GM12891 (cell line): ENCODE data around the gene LRIG1.

Experiments used
- DNase-seq: peaks from one replicate; pipeline ENCODE4 v3.0.0; 2011; ENCODE audit warnings: low spot score; ENCODE audit not compliant: insufficient read length
- FAIRE-seq: peaks from 2 replicates; lab custom pipeline; 2011; peaks lifted over from hg19 to GRCh38; lab: Jason Lieb, UNC
- PAX5 ChIP-seq: IDR thresholded peaks from 2 replicates; pipeline ENCODE4 v1.6.1; 2011; ENCODE audit warnings: low read length, moderate library complexity, mild to moderate bottlenecking; ENCODE audit not compliant: insufficient read depth, severe bottlenecking
- POLR2A ChIP-seq: IDR thresholded peaks from 2 replicates; pipeline ENCODE4 v1.6.1; 2011; ENCODE audit warnings: low read depth, low read length, control low read depth
- POLR2AphosphoS5 ChIP-seq: IDR thresholded peaks from 2 replicates; pipeline ENCODE4 v1.6.1; 2011; ENCODE audit warnings: low read depth, low read length, control low read depth
- POU2F2 ChIP-seq: IDR thresholded peaks from 2 replicates; pipeline ENCODE4 v1.6.1; 2011; ENCODE audit warnings: low read depth, mild to moderate bottlenecking, control low read depth, low read length, moderate library complexity
- SPI1 ChIP-seq: IDR thresholded peaks from 2 replicates; pipeline ENCODE4 v1.6.1; 2011; ENCODE audit warnings: low read depth, low read length, control low read depth
- TAF1 ChIP-seq: IDR thresholded peaks from 2 replicates; pipeline ENCODE4 v1.6.1; 2011; ENCODE audit warnings: low read depth, low read length, control low read depth

LRIG1 gene

DNA sequence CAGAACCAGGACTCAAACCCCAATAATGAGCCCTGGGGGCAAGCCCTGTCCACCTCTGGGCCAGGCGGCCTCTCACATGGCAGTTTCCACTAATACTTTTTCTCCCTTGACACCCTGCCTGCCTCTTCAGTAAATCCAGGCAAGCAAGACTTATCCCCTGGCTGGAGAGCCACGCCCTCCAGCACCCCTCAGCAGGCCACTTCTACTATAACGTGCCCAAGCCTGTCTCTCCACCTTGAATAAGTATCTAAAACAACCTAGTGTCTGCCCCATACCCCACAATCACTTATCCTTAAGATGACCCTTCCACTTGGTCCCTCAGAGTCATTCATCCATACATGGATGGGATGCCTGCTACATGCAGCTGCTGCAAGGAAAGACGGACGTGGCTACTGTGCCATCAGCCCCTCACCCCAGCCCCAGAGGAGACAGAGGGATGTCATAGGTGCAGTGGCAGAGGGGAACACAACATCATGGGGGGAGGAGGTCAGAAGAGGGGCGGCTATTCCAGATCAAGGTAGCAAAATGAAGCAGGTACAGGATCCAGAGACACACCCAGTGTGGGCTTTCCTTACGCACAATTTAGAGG lies 63.4 kb downstream of the LRIG1 start:
- TF ChIP-seq SPI1, result no peak
- no peak for TF ChIP-seq POLR2A
- no peak for TF ChIP-seq POLR2AphosphoS5
- no peak for TF ChIP-seq PAX5
- DNase-seq (no peak), FAIRE-seq (no peak)

DNA sequence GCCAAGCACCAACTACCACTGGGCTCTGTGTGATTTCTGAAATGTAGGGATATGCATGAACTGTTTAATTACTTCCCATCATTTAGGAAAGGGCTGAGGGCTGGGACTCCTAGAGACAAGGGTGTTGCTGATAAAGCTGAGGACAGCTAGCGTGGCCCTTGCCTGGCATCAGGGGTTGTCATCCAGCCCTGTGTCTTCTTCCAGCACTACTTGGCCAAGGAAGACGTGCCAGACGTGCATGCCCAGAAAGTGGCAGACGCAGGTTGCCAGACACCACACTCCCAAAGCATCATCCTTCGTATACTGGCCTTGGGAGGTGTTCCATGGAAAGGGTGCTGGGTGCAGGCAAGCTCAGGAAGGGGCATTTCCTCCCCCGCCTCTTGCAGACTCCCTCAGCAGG lies 64.8 kb downstream of the LRIG1 start:
- no peak for FAIRE-seq
- TF ChIP-seq POLR2A (no peak), POU2F2 (no peak), SPI1 (no peak), PAX5 (no peak), POLR2AphosphoS5 (no peak), TAF1 (no peak)

DNA sequence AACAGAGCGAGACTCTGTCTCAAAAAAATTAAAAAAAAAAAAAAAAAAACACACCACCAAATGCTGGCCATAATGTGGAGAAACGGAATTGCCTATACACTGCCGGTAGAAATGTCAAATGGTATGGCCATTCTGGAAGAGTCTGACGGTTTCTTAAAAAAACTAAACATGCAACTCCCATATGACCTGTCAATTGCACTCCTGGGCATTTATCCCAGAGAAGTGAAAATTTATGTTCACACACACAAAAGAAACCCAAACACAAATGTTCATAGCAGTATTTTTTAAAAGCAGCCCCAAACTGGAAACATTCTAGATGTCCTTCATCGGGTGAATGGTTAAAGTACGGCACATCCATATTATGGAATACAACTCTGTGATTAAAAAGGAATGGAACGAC lies 66.1 kb downstream of the LRIG1 start:
- DNase-seq (no peak), FAIRE-seq (no peak)
- TF ChIP-seq POU2F2 (no peak), TAF1 (no peak), POLR2A (no peak), SPI1 (no peak)

More for the DNA sequence above, 64.8 kb downstream of the LRIG1 start:
- no peak for DNase-seq

DNA sequence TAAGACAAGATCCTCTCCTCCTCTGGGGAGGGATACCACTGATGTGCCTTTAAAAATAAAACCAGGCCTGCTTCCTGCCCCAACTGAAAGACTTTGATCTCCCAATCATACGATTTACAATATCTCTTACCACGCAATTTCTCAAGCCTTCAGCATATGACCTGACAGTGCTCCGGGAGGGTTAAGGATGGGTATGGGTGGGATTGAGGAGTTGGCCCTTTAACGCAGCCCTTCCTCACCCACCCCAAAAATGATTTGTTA lies 67.4 kb downstream of the LRIG1 start:
- no peak for DNase-seq
- no peak for FAIRE-seq
- no peak for TF ChIP-seq POLR2AphosphoS5
- TF ChIP-seq TAF1, result no peak
- no peak for TF ChIP-seq POU2F2
- no peak for TF ChIP-seq PAX5
- TF ChIP-seq POLR2A, result no peak
- TF ChIP-seq SPI1, result no peak

DNA sequence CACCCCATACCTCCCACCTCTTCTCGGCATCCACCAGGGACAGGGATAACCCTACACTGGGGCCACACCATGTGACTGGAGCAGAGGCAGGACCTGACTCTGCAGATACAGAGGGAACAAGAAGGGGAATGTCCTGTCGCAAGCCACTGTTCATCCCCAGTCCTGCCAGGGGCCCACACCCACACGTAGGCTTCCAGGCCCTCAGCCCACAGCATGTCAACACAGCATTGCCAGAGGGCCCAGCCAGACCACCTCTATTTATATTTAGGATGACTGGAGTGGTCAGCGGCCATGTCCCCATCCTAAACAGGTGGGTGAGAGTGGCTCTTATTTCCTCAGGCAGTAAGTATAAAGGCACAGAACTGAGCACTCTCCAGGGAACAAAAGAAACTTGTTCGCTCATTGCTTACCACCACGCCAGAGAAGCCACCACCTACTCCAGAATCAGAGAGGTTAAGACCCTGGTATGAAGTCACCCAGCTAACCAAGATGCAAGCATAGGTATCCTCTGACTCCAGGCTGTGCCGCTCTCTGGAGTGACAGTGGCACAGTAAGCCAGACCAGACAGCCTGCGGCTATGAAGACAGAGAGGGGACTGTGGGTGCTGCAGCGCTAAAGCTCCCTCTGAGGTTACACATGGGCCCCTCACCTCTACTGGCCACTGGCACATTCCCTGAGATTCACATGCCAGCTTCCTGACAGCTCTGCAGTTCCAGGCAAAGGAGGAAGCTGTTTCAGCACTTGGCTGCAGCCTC lies 67.9 kb downstream of the LRIG1 start:
- TF ChIP-seq TAF1 (no peak), POU2F2 (no peak), PAX5 (no peak), SPI1 (no peak), POLR2A (no peak), POLR2AphosphoS5 (no peak)
- FAIRE-seq, result no peak
- DNase-seq, result no peak

DNA sequence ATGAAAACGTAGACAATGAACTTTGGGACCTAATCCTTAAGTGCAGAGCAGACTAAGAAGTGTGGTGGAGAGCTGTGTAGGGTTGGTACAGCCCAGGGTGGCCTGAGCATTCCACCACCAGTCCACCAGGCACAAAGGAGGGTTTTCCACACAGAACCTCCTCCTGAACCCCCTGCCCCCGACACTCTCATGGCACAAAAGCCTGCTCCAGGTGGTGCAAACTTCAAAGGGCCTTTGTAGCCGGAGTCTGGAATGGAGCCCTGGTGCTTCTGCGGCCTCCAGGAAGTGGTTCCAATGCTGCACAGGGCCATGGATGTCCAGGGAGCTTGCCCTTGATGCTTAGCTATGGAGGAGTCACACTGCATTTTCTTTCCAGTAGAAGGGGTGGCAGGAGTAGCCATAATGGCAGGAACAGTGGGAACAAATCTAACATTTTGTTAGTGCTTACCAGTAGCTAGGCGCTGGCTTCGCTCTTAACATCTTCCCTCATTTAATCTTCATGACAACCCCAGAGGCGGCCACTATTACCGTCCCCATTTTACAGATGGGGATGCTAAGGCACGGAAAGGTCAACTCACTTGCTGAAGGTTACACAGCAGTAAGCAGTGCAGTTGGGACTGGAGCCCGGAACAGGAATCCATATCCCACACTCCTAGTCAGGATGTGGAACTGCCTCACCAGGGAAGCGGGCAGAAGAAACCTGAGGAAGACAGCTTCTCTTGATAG lies 68.6 kb downstream of the LRIG1 start:
- no peak for FAIRE-seq

DNA sequence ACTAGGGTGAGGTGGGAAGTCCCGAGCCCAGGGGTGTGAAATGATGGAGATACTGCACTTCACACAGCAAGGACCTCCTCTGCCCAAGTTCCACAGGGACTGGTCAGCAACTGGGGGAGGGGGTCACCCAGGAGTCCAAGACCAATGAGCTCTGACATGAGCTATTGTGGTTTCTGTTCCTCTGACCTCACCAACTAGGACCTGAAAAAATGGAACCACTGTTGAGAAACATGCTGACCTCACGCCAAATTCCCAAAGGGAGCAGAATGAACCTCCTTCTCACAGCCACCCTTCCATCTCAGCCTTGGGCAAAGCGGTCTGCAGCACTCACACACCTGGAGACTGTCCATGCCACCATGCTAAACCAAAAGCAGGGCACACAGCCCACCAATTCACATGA lies 69.3 kb downstream of the LRIG1 start:
- FAIRE-seq (no peak), DNase-seq (no peak)
- no peak for TF ChIP-seq TAF1
- no peak for TF ChIP-seq SPI1
- TF ChIP-seq POU2F2, result no peak
- TF ChIP-seq POLR2A, result no peak
- no peak for TF ChIP-seq PAX5
- no peak for TF ChIP-seq POLR2AphosphoS5

More for the DNA sequence above, 68.6 kb downstream of the LRIG1 start:
- no peak for DNase-seq
- TF ChIP-seq POLR2AphosphoS5 (no peak), POLR2A (no peak), TAF1 (no peak), SPI1 (no peak), PAX5 (no peak), POU2F2 (no peak)

DNA sequence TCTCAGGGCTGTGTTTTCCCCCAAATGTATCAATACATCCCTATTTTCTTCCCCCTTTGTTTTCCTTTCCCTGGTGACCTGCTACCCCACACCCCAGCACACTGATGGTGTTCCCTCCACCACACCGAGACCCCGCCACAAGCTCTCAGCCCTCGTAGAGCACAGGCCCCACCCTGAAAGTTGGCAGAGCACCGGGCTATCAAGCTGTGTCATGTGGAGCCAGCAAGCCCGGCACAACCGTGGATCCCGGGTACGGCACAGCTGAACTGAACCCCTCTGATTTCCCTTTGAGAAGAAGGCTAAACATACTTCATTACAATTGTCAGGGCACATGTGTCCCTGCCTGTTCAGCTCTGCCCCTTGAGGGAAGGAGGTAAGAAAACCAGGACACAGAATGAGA lies 69.9 kb downstream of the LRIG1 start:
- DNase-seq (no peak), FAIRE-seq (no peak)
- TF ChIP-seq POLR2AphosphoS5 (no peak), PAX5 (no peak), TAF1 (no peak), POU2F2 (no peak), SPI1 (no peak), POLR2A (no peak)

DNA sequence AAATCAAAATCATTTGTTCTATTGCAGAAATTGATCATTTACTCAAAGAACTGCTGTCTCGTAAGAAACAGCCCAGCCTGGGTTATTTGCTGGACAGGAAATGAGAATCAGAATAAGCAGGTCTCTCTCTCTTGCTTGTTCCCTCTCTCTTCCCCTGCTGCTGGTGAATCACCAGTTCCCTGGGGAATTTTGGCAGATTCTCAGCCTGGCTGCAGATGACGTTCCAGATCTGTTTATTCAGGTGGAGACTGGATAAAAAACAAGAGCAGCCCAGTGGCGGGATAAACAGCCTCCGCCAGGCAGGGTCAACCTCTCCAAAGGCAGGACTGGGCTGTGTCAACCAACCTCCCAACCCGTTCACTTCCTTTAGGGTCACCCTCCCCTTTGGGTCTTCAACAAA lies 72.1 kb downstream of the LRIG1 start:
- DNase-seq (no peak), FAIRE-seq (no peak)
- TF ChIP-seq TAF1, result no peak
- TF ChIP-seq POLR2A, result no peak
- no peak for TF ChIP-seq POLR2AphosphoS5
- TF ChIP-seq PAX5, result no peak
- no peak for TF ChIP-seq SPI1
- no peak for TF ChIP-seq POU2F2

DNA sequence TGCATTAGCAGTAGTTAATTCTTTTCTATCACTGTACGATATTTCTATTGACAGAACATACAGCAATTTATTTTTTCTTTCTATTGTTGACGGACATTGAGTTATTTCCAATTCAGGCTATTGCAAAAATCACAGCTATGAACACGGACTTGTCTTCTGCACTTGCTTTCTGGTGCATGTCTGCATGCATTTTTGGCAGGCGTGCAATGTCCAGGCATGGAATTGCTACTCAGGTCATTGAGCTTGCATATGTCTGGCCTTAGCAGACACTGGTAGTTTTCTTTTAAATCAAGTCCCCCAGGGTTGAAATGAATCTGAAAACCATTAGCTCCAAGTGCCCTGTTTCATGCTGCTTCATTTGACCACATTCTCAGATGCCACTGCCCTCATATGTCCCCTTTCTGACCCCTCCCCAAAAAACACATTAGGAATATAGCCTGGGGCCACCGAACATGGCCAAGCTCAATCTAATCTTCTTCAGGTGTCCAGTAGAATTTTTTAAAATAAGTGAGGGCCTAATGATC lies 72.8 kb downstream of the LRIG1 start:
- FAIRE-seq, result no peak
- no peak for DNase-seq

More for the DNA sequence above, 72.8 kb downstream of the LRIG1 start:
- TF ChIP-seq PAX5, result no peak
- TF ChIP-seq SPI1, result no peak
- no peak for TF ChIP-seq POLR2A
- TF ChIP-seq POLR2AphosphoS5, result no peak
- no peak for TF ChIP-seq POU2F2
- TF ChIP-seq TAF1, result no peak
